GM12873 (cell line): ENCODE measurements around the gene MYO7B.

Experiments
- TF ChIP-seq, protein P1 (sequence below): IDR thresholded peaks from 2 replicates; pipeline ENCODE4 v1.5.1; 2012; ENCODE audit warnings: low read depth, mild to moderate bottlenecking, moderate library complexity, low read length, control low read depth; ENCODE audit not compliant: insufficient read depth; ENCODE audit errors: missing control alignments

Gene MYO7B

DNA sequence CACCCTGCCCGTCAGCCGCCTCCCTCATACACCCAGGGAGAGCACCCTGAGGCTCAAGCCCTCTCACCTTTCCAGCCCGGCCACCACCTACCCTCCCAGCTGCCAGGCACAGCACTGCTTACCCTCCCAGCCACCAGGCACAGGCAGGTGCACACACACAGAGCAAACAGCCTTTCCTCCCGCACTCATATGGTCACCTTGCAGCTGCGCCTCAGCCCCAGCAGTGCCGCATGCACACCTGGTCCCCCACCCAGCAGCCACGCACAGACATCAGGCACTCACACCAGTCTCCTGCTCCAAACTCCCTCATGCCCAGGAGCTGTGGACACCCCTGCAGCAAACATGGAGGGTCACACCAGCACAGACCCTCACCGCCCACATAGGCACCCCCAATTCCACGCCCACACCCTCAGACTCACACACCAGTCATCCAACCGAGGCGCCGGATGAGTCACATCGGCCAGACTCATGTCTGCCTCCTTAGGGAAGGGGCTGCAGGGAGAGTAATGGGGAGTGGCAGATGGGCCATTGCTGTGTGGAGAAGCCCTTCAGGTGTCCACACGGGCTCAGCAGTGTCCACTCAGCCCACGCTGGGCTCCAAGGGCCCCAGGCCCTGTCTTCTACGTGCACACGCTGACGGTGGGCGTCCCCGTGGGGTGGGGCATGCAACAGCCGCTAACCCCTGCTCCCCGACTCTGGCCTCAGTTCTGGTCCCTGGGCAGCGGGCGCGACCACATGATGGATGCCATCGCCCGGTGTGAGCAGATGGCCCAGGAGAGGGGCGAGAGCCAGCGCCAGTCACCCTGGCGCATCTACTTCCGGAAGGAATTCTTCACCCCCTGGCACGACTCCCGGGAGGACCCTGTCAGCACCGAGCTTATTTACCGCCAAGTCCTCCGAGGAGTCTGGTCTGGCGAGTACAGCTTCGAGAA, 88.2 kb downstream of the MYO7B start:
- TF ChIP-seq, protein P1, sequence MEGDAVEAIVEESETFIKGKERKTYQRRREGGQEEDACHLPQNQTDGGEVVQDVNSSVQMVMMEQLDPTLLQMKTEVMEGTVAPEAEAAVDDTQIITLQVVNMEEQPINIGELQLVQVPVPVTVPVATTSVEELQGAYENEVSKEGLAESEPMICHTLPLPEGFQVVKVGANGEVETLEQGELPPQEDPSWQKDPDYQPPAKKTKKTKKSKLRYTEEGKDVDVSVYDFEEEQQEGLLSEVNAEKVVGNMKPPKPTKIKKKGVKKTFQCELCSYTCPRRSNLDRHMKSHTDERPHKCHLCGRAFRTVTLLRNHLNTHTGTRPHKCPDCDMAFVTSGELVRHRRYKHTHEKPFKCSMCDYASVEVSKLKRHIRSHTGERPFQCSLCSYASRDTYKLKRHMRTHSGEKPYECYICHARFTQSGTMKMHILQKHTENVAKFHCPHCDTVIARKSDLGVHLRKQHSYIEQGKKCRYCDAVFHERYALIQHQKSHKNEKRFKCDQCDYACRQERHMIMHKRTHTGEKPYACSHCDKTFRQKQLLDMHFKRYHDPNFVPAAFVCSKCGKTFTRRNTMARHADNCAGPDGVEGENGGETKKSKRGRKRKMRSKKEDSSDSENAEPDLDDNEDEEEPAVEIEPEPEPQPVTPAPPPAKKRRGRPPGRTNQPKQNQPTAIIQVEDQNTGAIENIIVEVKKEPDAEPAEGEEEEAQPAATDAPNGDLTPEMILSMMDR: no peak

DNA sequence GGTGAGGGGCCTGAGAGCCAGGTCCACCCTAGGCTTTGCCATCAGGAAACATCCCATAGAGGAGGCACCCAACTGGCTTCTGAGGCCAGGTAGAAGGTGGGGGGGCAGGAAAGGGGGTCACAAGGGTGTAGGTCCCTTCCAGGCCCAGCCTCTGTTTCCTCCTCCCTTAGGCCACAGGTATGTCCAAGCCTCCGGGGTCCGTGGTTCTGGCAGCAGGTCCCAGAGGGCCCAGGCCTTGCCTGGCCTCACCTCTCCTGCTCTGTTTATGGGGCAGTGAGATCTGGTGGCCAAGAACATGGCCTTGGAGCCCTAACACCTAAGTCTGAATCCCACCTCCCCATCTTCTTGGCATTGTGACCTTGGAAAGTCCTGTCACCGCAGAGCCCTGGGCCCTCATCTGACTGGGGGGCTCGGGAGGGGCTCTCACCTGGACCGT, 88.9 kb downstream of the MYO7B start:
- TF ChIP-seq, protein P1: no peak

- TF ChIP-seq, protein P1: no peak
These were observed 89.5 kb downstream of the MYO7B start for GRCh38 chr2:127624756-127625571.

DNA sequence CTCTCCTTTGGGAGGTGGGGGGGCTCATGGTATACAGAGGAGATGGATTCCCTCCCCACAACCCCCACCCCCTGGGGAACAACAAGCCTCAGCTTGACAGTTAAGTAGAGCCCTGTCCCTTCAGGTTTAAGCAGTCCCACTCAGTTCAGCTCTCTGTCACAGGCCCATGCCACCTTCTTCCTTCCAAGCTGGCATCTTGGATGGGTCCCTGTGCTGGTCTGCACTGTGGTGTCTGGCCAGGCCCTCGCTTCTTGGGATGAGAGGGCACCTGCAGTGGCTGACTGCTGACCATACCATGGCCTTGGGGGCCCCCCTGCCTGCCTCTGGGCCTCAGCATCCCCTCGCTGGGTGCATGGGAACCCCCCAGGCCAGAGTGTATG, 90.1 kb downstream of the MYO7B start:
- TF ChIP-seq, protein P1: no peak

- TF ChIP-seq, protein P1: no peak
These were observed 90.7 kb downstream of the MYO7B start for GRCh38 chr2:127626175-127626574.

DNA sequence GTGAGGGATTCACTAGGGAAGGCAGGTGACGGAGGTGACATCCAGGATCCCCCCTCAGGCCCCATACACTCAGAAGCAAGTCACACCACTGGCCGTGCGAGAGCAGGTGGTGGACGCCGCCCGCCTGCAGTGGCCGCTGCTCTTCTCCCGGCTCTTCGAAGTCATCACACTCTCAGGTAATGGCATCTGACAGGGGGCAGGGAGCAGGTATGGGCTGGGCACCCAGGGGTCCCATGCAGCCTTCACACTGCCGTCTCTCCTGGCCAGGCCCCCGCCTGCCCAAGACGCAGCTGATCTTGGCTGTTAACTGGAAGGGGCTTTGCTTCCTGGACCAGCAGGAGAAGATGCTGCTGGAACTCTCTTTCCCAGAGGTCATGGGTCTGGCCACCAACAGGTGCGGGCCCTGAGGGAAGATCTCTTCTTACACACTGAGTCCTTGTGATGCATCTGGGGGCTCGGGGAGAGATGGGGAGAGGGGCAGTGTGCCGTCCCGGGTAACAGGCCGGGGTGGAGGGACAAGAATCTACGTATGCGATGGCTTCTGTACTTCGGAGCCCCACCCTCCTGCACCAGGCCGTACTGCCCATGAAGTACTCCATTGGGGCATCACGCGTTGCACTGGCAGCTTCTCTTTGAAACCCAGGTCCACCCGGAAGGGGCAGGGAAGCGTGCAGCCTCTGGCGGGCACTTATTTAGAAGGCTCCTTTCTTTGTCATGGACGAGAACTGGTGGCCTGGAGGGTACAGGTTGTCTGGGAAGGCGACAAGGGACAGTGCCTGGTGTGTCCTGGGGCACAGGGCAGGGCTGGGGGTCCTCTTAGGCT, 91.6 kb downstream of the MYO7B start:
- TF ChIP-seq, protein P1: no peak
